Cardiac fibroblast (primary cell): ENCODE data around the gene MPZ.

Experiments
- DNase-seq, 2 donors: peaks; one replicate each; pipeline versions ENCODE4 v3.0.0 to v3.0.0-alpha.2; 2010; ENCODE audit warnings: low read depth in 2 of 2
- H3K4me3 ChIP-seq, 2 donors: replicated peaks in 1 of 2; 1 replicate in 1 of 2; 2 replicates in 1 of 2; pipeline ENCODE4 v1.5.1; 2011; ENCODE audit warnings: low read depth in 2 of 2, low read length in 2 of 2, mild to moderate bottlenecking in 2 of 2, moderate library complexity in 1 of 2
- TF ChIP-seq, protein P1 (sequence below): IDR thresholded peaks from one replicate; pipeline ENCODE4 v1.5.1; 2011; ENCODE audit warnings: low read depth, mild to moderate bottlenecking, low read length, inconsistent platforms

The MPZ gene

DNA sequence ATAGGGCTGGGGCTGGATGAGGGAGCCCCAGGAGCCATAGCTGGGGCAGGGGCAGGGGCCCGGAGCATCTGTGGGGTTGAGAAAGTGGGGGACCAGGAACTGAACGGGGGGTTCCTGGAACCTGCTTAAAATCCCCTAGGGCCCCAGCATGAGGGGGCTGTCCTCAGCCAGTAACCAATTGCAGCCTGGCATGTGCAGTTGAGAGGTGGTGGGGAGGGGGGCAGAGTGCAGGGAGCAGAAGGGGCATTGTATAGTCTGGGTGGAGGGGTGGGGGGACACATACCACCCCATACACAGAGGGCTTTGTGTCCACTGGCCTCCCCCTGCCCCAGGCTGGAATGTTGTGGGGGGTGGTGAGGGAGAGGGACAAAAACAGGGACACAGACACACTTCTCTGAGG lies at the start of gene MPZ:
MPZ (minus strand) TSS at position 101 of the 400 bp plus-strand sequence; CDS start at position 38, 63 bp downstream.
- no peak within 1 kb of the TSS for H3K4me3 ChIP-seq
- no peak for DNase-seq
- TF ChIP-seq, protein P1, sequence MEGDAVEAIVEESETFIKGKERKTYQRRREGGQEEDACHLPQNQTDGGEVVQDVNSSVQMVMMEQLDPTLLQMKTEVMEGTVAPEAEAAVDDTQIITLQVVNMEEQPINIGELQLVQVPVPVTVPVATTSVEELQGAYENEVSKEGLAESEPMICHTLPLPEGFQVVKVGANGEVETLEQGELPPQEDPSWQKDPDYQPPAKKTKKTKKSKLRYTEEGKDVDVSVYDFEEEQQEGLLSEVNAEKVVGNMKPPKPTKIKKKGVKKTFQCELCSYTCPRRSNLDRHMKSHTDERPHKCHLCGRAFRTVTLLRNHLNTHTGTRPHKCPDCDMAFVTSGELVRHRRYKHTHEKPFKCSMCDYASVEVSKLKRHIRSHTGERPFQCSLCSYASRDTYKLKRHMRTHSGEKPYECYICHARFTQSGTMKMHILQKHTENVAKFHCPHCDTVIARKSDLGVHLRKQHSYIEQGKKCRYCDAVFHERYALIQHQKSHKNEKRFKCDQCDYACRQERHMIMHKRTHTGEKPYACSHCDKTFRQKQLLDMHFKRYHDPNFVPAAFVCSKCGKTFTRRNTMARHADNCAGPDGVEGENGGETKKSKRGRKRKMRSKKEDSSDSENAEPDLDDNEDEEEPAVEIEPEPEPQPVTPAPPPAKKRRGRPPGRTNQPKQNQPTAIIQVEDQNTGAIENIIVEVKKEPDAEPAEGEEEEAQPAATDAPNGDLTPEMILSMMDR: no peak

DNA sequence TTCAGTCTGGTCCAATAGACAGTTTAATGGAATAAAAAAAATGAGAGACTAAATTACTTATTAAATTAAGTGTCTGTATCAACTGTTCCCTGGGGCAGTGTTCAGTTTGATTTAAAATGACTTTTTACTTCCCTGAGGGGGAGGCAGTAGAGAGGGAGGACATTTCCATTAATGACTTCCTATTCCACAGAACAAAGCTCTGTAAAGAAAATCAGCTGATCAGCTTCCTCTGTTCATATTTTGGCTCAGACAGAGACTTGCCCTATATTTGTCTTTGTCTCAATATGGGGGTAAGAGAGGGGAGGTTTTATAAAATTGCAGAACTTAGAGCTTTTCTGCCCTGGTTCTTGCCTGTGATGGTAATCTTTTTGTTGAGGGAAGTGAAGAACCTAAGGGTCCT lies 49.5 kb upstream of the MPZ start:
- TF ChIP-seq, protein P1: no peak
- DNase-seq: no peak
- H3K4me3 ChIP-seq: no peak overlapping the region

DNA sequence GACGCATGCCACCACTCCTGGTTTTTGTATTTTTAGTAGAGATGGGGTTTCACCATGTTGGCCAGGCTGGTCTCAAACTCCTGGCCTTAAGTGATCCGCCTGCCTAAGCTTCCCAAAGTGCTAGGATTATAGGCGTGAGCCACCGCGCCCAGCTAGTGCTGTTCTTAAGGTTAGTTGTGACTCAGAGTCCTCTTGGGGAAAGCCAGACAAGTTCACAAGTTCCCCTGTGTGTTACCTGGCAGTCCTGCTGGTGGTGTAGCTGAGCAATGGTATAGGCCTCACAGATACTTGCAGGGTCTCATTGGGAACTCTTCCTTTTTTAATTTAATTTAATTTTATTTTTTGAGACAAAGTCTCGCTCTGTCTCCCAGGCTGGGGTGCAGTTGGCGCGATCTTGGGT lies 47.3 kb upstream of the MPZ start:
- no peak overlapping the region for H3K4me3 ChIP-seq
- DNase-seq: no peak
- TF ChIP-seq, protein P1: no peak

DNA sequence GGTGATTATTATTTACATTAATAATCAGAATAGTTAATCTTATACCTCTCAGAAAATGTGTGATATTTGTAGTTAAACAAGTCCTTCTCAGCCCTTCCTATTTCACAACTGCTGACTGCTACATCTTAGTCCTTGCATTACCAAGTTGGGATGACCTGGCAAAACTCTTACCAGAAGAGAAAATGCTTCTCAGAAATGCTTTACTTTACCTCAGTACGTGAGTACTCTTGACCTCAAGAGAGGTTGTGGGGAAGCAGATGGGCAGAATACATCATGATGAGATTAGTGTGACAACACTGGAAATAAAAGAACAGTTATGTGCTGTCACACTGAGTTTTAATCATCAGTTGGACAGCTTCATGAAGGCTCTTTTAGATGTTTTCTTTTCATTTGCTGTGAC lies 41.7 kb upstream of the MPZ start:
- no peak overlapping the region for H3K4me3 ChIP-seq
- peak; percentile 12 to 29 for DNase-seq
- TF ChIP-seq, protein P1: no peak

DNA sequence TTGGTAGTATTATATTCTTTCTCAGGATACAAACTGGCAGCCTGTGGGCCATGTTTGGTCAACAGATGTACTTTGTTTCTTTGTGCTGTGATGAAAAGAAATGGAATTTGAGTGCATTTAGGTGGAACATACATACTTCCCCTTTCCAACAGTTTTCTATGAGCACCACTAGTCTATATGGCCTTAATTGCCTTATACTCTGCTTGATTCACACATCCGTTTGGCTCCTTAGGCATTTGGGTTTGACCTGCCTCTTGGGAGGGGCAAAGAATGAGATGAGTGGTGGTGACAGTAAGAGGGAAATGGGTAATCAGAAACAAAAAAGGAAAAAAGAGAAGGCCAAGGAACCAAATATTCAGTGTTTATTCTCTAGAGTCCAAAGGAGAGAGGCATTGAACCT lies 40.9 kb upstream of the MPZ start:
- H3K4me3 ChIP-seq: no peak overlapping the region
- TF ChIP-seq, protein P1: no peak
- DNase-seq: no peak

DNA sequence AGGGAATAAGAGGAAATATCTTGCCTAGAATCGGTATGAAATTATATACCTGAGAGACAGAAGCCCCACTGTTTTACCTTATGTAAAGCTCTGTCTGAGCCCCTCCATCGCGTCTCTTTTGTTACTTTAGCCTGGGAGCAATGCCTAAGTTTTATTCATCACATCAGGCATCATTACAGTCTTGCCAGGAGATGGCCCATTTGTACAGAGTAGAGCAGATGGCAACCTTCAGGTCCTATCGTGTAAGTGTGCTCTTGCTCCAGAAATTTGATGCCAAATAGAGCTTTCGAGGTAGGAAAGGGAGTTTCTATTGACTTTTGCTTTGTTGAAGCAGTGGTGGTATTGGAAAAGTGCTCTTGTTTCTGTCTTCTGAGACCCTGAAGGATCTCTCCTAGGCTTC lies 33.1 kb upstream of the MPZ start:
- DNase-seq: no peak
- TF ChIP-seq, protein P1: no peak
- no peak overlapping the region for H3K4me3 ChIP-seq

DNA sequence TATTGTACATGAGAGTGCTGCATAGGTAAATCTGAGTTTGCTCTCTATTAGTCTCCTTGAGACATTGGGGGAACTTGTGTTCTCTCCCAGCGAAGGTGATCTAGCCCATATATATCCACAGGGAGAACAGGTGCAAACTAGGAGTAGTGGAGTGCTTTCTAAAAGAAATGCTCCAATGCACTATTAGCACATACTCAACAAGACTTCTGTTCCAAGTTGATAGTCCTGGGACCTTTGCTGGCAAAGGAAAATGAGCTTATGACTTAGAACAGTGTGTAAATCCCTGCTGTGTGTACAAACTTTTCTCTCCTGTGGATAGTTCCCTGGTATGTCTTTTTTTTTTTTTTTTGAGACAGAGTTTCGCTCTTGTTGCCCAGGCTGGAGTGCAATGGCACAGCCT lies 32.4 kb upstream of the MPZ start:
- TF ChIP-seq, protein P1: no peak
- no peak overlapping the region for H3K4me3 ChIP-seq
- no peak for DNase-seq
